HG02840 (cell line): ENCODE results near the gene LDLRAD3.
A peak's percentile ranks its signal among the peaks of the same experiment; 100 is the strongest.

Experiments
- ATAC-seq: cut with Tn5 transposase; IDR thresholded peaks from one replicate; pipeline ENCODE4 v1.9.1; 2021; ENCODE audit warnings: mild to moderate bottlenecking, moderate library complexity, moderate number of reproducible peaks; ENCODE audit not compliant: unreplicated experiment, low FRiP score

The LDLRAD3 gene

GRCh38 chr11:36118084-36118483 is 174.2 kb downstream of the LDLRAD3 start:
- no peak for ATAC-seq

GRCh38 chr11:36119300-36119699 is 175.4 kb downstream of the LDLRAD3 start:
- no peak for ATAC-seq

- ATAC-seq = no peak
Measured at GRCh38 chr11:36121054-36121453, 177.2 kb downstream of the LDLRAD3 start.

GRCh38 chr11:36122671-36123070 is 178.8 kb downstream of the LDLRAD3 start:
- ATAC-seq = no peak

- ATAC-seq = no peak
Measured at GRCh38 chr11:36123336-36124101, 179.7 kb downstream of the LDLRAD3 start.

- no peak for ATAC-seq
Measured at GRCh38 chr11:36126678-36127077, 182.8 kb downstream of the LDLRAD3 start.

GRCh38 chr11:36127550-36127949 is 183.7 kb downstream of the LDLRAD3 start:
- ATAC-seq = no peak

- no peak for ATAC-seq
Measured at GRCh38 chr11:36129955-36130354, 186.1 kb downstream of the LDLRAD3 start.

- ATAC-seq = no peak
Measured at GRCh38 chr11:36130401-36130800, 186.5 kb downstream of the LDLRAD3 start.

- no peak for ATAC-seq
Measured at GRCh38 chr11:36131721-36132397, 188.0 kb downstream of the LDLRAD3 start.

- no peak for ATAC-seq
Measured at GRCh38 chr11:36132940-36133339, 189.1 kb downstream of the LDLRAD3 start.

GRCh38 chr11:36135076-36135475 is 191.2 kb downstream of the LDLRAD3 start:
- no peak for ATAC-seq

GRCh38 chr11:36139767-36140166 is 195.9 kb downstream of the LDLRAD3 start:
- ATAC-seq = no peak

- ATAC-seq = no peak
Measured at GRCh38 chr11:36141196-36141953, 197.5 kb downstream of the LDLRAD3 start.

GRCh38 chr11:36141956-36142355 is 198.1 kb downstream of the LDLRAD3 start:
- ATAC-seq = no peak

- ATAC-seq = no peak
Measured at GRCh38 chr11:36142439-36142838, 198.6 kb downstream of the LDLRAD3 start.

GRCh38 chr11:36142879-36143278 is 199.0 kb downstream of the LDLRAD3 start:
- no peak for ATAC-seq

GRCh38 chr11:36146437-36146836 is 202.6 kb downstream of the LDLRAD3 start:
- ATAC-seq = no peak

GRCh38 chr11:36147491-36147890 is 203.6 kb downstream of the LDLRAD3 start:
- ATAC-seq = no peak

- no peak for ATAC-seq
Measured at GRCh38 chr11:36148701-36149100, 204.8 kb downstream of the LDLRAD3 start.

GRCh38 chr11:36149538-36150242 is 205.8 kb downstream of the LDLRAD3 start:
- peak; percentile 79 for ATAC-seq
